HG02981 (cell line): ENCODE results near the gene NSF.
"Not testable (repeated sequence)": the region's sequence is repeated elsewhere in the genome, so short reads cannot be mapped to it uniquely, and the experiment has no call there.

Source experiments
- ATAC-seq: cut with Tn5 transposase; IDR thresholded peaks from one replicate; pipeline ENCODE4 v1.9.1; 2021; ENCODE audit warnings: mild to moderate bottlenecking, moderate library complexity; ENCODE audit not compliant: unreplicated experiment

NSF gene

DNA sequence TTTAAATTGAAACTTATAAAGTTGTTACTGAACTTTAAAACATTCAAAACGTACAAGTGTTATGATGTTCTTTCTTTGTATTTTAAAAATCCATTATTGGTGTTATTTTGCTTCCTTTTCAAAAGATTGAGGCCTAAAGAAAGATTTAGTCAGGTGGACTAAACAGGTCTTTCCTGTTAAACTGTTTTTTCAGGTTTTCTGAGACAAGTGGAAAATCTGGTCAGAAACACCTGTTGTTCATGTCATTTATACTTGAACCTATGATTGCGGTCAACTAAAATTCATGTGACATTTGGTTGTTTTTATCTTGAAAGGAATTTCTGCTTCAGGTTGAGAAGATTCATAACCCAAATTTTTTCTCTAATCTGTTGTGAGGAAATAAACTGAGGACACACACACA is 108.5 kb downstream of the NSF start:
- ATAC-seq = not testable (repeated sequence)

DNA sequence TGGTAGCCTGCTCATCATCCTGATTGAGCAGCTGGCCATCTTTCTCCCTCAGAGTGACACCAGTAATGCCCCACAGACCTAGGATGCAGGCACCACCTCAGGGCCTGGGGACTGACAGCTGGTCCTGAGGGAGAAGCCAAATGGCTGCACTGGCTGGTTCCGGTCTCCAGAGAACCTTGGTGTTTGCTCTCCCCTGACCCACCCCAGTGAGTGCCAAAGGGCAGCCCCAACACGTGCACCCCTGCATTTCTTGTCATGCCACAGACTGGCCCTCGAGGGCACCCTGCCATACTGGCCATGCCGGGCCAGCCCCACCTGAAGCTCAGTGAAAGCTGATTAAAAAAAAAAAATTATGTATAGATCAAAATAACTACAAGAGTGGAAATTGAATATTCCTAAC is 127.5 kb downstream of the NSF start:
- no peak for ATAC-seq

DNA sequence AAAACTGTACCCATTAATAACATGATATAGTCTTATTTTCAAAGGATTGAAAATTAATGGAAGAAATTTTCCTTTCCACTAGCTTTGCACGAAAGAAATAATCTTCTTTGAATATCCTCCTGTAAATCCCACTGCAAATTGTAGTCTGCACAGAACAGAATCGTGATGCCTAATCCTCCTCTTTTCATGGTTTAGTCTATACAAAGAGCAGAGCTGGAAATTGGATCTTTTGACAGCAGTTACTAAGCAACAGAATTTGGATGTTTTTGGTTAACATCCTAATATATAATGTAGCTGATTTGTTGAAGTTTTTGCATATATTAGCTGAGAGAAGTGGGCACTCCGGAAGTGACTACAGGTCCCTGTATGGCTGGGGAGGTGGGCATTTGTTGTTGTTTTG is 129.4 kb downstream of the NSF start:
- ATAC-seq = no peak

DNA sequence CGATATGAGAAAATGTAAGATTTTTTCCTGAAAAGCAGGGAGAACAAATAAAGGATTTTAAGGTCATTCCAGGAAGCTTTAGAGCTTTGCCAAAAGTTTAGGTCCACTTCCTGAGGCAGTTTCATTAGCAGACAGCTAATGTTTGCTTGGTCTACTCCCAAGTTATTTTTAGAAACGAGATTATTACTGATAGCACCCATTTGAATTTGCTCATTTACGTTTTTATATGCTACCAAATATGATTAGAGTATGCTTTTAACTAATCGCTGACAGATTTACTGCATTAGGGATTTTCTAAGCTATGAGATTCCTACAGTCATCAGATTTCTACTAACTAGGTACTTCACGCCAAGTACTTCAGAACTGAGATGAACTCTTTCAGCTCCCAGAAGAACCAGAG is 129.9 kb downstream of the NSF start:
- no peak for ATAC-seq

DNA sequence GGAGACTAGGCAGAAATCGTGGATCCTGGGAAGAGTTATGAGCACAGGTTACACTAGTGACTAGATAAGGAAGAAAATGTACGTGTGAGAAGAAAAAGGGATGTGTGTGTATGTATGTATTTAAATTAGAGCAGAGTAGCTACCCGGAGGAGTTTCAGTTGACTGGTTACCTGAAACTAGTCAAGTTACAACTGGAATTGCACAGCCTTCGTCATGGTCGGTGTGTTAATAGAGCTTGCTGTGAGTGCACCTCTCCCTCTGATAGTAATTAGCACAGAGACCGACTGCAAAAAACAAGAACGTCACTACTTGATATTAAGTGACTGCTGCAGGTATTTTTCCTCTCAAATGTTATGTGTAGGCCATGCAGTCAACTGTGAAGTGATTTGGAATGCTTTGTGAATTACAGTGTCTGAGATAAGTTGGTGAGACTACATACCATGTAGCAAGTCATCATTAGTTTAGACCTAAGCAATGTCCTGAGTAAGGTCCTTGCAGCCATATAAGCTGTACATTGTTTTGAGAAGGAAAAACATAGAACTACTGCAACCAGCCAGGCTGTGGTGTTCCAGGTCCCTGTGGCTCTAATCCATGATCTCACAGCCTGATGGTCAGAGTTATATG is 132.3 kb downstream of the NSF start:
- no peak for ATAC-seq

DNA sequence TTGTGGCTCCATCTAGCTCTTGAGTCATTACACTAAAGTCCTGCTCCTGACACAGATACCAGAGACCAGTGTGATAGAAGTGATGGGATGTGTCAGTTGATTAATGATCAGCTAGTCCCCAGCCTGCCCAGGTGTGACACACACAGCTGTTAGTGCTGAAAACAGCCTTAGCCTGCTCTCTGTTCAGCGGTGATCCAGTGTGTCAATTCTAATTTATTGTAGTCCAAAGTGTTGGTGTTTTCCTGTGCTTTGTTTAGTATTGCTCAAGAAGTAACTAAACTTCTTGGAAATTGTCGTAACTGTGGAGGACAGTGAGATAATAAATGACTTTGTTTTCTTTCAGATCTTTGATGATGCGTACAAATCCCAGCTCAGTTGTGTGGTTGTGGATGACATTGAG is 135.7 kb downstream of the NSF start:
- ATAC-seq = no peak

DNA sequence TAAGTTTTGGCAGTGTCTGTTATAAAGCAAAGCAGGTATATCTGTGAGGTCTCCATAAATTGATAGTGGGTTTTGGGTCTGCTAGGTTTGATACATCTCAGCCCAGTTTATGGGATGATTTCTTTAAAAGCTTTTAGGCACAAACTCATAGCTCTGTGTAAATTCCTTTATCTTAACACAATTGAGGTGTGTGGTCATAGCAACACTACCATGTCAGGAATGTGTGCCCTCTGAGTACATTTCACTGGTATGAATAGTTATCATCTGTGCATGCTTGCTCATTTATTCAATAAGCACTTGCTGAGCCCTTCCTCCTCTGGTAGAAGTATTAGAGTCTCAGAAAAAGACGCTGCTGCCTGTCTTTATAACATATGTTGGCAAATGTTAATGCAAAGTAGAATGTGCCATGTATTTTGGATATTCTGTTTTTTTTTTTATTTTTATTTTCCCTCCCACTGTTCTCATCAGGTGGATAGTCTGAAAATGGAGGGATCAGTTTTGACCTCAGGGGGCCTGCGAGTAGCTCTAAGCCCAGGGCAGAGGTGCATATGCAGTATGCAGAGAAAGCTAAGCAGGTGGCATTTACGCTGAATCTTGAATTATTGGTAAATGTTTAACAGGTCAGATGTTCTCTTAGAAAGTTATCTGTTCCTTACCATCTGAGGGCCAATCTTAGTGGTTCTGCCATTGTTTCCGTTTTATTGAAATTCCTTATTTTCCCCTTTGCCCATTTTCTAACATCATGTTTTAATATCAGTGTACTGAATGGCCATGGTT is 137.3 kb downstream of the NSF start:
- ATAC-seq = no peak

DNA sequence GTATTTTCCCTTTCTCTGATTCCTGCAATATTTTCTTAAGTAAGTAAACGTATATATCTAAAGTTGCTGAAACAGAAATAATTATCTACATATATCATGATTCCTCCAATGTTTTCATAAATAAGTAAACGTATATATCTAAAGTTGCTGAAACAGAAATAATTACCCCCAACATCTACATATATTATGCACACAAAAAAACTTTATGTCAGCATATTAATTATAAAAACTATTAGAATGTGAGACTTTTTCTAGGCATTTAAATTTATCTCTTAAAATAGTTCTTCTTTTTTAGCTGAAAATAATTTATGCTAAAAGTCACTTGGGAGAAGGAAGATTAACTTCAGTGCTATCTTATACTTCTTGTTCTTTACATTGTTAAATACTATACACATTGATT is 139.6 kb downstream of the NSF start:
- ATAC-seq = no peak

DNA sequence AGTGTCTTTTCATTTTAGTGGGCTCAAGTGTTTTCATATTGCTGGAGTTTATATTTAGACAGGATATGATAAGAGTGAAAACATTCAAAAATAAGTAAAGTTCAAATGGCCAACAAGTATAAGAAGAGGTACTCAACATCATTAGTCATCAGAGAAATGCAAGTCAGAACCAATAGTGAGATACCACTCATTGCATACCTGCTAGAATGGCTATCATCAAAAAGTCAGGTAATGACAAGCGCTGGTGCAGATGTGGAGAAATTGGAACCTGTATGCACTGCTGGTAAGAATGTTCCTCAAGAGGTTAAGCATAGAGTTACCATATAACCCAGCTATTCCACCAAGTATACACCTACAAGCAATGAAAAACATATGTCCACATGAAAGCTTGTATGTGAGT is 140.2 kb downstream of the NSF start:
- ATAC-seq = no peak

DNA sequence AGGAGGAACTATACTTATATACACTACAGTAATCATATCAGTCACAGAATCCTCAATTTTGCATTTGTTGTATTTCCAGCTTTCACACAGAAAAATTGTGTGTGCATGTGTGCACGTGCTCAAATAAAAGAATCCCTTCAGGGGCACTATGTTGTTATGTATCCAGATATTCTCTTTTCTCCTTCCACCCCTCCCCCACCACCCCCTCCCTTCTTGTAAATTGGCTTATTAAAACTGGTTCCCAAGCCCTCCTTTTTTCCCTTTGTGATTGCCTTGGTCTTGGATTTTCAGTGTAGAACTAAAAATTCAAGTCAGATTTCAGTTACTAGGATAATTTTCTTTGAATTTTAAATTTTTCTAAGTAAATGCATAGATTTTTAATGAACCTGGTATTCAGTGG is 141.7 kb downstream of the NSF start:
- no peak for ATAC-seq

DNA sequence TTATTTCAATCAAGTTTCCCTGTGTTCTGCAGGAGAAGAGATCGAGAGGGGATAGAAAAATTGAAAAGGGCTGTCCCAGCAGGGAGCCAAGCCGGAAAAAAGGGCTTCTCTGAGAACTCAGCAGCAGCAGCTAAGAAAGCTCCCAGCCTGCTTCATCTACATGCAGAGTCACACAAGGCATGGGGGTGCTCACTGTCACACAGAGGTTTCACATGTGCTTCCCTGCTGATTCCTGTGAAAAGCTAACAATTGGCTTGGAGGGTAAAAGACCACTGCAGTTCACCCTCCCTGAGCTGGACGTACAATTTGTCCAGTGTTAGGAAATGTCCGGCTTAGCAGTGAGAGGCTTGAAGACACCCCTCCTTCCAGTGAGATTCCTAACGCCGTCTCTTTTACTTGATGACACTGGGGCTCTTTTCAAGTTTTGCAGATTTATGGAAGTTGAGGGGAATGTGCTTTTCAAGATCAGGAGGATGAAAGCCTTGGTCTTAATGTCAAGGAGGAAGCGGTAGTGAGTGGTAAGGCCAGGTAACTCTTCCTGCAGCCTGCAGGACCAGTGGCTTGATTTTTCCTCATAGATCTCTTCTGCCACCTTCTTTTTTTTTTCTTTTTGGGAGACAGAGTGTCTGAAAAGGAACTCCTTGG is 142.4 kb downstream of the NSF start:
- ATAC-seq = no peak

DNA sequence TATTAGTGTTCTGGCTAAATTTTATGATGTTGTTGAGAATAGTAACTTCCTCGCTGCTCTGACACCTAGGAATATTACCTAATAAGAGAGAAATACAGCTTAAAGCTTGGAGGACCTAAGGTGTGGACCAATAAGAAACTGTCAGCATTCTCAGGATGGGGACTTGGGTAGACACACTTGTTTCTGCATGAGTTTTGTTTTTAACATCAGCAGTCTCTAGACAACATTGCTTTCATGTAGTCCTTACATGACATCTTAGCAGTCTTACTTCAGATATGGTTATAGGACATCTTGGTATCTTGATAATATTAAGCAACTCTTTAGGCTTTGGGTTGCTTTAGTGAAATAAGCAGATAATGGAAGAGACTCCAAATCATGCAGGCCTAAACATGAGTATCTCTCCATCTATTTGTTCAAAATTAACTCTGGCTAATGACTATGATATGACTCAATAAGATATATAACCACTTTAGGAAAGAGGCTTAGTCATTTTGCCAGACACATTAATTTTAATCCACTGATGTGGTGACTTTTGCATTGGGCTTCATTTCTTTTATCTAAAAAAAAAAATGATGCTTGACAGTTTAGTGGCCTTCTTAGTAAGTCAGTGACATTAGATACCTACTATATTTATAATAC is 143.5 kb downstream of the NSF start:
- no peak for ATAC-seq

DNA sequence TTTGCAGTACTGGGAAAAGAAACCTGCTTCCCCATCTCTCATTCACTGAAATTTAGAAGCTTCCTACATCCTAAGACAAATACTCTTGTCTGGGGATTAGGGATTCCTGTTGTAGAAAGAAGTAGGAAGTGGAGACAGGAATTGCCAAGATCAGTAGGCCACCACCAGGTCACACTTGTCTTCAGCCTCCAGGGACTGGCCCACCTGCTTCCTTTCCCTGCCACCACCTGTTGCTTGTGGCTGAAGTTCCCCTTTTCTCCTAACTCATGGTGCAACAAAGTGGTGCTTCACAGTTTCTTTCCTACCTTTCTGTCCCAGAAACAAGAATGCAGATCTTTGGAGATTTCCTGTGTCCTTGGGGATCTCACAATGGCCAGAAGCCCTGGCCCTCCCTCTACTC is 145.6 kb downstream of the NSF start:
- ATAC-seq = no peak

DNA sequence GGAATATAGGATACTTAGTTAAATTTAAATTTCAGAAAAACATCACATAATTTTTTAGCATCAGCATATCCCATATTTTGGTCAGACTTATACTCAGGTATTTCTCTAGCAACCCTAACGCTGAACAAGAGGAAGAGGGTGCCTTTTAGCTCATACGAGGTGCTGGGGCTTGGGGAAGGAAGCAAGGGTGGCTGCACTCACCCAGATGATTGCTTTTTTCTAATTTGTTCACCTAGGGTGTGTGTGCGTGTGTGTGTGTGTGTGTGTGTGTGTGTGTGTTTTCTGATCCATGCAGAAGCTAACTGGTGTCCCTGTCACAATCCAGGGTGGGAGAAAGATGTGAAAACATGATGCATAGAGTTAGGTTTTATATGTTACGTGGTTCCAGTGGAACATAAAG is 146.9 kb downstream of the NSF start:
- no peak for ATAC-seq

DNA sequence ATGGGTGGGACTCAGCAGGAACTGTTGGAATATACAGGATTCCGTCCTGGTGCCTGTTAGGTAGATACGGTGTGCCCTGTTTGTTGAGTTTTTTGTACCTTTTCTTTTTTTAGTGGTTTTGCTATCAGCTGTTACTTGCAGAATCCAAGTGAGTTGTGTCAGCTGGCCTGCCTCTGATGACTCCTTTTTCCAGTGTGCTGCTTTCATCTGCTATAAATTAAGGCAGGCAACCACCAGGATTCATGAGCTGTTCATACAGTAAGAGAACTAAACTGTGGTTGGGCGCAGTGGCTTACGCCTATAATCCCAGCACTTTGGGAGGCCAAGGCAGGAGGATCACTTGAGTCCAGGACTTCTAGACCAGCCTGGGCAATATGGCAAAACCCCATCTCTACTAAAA is 148.1 kb downstream of the NSF start:
- ATAC-seq = no peak

DNA sequence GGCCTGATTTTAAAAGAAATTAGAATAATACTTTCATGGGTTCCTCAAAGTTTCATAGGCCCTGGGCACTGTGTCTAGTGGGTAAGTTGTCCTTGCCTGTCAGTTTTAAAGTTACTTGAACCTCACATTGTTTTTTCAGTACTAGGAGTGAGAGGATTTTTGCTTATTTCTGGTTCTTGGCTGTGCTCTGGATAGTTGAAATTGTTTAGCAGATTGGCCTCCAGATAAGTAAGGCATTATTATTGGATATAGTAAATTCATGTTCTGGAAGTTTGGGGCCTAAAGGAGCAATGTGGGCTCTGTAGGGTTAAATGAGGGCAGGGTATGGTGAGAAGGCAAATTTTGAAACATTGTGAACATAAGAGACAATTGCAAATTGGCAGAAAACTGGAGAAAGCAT is 149.5 kb downstream of the NSF start:
- no peak for ATAC-seq

DNA sequence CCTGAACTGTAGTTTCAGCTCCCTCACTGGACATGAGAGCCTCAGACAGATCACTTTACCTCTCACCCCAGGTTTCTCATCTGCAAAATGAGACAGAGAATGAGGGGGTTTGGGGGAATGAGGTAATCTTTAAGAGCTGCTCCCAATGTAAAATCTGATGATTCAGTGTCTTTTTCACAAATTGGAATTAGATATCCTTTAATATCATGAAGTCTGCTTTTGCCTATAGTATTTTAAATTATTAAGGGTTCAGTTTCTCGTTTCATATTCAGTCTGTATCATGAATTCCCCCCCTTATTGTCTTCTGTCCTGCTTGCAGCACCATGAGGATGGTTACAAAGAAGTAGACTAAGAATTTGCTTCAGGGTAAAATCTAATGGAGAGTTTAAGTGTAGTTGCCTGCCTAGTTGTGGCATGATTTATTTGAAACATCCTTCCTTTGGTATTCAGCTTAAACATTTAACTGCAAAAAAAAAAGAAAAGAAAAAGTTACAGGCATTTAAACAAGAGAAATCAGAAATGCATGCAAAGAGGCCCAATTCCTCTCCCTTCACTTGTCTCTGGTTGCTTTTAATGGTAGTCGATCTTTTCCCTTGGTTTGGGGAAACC is 150.8 kb downstream of the NSF start:
- no peak for ATAC-seq

DNA sequence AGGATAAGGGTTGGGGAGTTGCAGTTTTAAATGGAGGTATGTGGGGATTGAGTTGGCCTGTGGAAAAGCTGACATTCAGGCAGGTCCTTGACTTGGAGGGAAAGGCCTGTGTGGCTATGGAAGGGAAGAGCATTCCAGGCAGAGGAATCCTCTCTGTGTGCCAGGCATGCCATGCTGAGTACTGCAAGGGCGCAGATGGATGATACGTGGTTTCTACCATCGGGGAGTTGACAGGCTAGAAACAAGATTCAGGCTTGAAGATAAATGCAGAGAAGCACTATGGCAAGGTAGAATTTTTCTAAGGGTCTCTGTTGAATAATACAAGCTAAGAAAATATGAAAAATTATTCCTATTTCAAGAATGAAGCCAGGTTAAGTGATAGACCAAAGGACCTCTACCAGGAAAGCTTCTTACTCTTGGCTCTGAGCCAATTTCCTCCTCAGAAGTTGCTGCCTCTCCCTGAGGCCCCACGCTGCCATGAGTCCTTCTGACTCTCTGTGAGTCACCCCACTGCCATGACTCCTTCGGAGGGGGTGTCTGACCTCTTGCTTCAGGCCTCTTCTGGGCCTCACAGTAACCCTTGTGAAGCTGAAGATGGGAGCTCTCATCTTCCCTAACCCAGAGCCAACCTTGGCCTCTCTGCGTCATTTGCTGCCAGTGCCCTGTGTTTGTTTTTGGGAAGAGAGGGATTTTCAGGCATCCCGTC is 152.2 kb downstream of the NSF start:
- no peak for ATAC-seq

DNA sequence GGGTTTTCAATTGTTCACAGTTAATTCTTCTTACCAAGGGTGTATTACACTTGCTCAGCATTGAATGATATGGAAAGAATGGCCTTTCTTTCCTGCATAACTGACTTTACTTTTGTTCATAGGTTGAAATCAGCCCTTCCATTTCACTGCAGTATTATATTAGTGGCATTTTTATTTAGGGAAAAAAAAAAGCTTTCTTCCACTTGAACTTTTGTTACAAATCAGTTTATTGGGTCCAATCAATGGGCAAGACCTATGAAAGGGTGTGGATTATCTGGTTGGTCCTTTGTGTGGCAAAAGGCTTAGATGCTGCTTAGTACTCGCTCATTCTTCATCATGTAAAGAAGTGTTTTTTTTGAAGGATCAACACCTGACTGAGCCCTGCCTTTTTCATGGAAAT is 154.0 kb downstream of the NSF start:
- no peak for ATAC-seq

DNA sequence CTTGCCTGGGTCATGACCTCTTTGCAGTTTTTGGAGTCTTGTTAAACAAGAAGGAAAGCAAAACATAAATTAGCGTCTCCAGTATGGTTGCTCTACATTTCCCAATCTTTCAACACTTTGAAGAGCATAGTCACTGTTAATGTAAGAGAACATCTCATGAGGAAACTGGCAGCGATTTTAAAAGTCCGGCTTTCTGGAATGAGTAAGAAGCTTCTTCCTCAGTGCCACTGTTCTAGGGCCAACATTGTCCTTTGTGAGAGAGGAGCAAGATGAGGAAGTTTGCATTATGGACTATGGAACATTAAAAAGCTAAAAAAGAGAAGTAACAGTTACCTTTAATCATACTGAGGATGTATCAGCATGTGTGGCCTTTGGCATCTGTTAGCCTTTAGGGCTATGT is 154.9 kb downstream of the NSF start:
- no peak for ATAC-seq

DNA sequence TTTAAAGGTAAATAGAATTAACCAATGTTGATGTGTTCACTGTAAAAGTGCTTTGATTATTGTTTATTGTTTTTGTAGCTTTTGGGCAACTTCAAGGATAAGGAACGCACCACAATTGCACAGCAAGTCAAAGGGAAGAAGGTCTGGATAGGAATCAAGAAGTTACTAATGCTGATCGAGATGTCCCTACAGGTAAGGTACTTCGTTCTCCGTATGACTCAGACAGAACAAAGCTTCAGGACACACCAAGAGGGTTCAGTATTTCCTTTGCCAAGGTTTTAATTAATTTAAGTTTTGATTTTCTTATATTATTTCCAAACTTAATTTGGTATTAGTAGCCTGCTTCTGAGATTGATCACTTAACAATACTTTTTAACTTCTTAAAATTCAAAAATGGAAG is 161.0 kb downstream of the NSF start:
- no peak for ATAC-seq
